Ectodermal cell (in vitro differentiated cells): ENCODE results near the gene SIPA1.

Source experiments
- H3K27ac ChIP-seq: 2 replicates; pipeline ENCODE4 v1.7.0; 2013; ENCODE audit warnings: mild to moderate bottlenecking, low read depth, low read length; ENCODE audit not compliant: insufficient read depth, poor library complexity, severe bottlenecking
- H3K27me3 ChIP-seq: 2 replicates; pipeline ENCODE4 v1.7.0; 2013; ENCODE audit warnings: mild to moderate bottlenecking, low read length; ENCODE audit not compliant: insufficient read depth, control insufficient read depth, poor library complexity, severe bottlenecking
- H3K36me3 ChIP-seq: one replicate; pipeline ENCODE4 v1.7.0; 2013; ENCODE audit warnings: low read length; ENCODE audit not compliant: control insufficient read depth, insufficient read depth
- H3K4me1 ChIP-seq: one replicate; pipeline ENCODE4 v1.7.0; 2013; ENCODE audit warnings: low read length; ENCODE audit not compliant: control insufficient read depth, insufficient read depth
- H3K4me3 ChIP-seq: 2 replicates; pipeline ENCODE4 v1.7.0; 2013; ENCODE audit warnings: low read depth, low read length, control low read depth; ENCODE audit not compliant: insufficient read depth
- H3K9me3 ChIP-seq: 2 replicates; pipeline ENCODE4 v1.7.0; 2013; ENCODE audit warnings: mild to moderate bottlenecking, low read length, moderate library complexity; ENCODE audit not compliant: control insufficient read depth
- WGBS, 2 experiments: methylation state at CpG; one replicate each; pipeline ENCODE4 v1.1.7; 2013; ENCODE audit warnings: missing lambda C conversion rate in 2 of 2; 5-methylcytosine and 5-hydroxymethylcytosine counted together

SIPA1 gene

DNA sequence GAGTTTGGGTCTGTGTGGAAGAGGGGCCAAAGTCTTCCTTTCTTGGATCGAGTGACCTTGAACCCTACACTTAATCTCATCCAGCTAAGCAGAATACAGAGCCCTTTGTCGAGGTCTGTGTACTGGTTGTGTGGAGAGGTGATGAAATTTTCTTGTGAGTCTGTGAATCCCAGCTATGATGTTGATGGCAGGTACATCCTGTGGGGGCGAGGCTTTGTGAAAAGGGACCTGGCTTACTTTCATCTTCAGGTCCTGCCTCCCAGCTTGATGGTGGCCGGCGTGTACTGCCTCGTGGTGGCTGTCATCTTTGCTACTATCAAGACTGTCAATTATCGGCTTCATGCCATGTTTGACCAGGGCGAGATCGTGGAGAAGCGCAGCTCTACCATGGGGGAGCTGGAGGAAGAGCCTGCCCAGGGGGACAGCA, 21.3 kb upstream of the SIPA1 start:
- H3K27ac ChIP-seq = no peak overlapping the region
- H3K9me3 ChIP-seq = no peaks in the 10 kb centered on the region
- no peaks in the 10 kb centered on the region for H3K27me3 ChIP-seq
- H3K4me1 ChIP-seq = peaks cover 28% of the 10 kb centered on the region
- WGBS, 2 experiments = 86 to 87% methylated on average over 9 to 10 of the region's 10 CpGs
- H3K36me3 ChIP-seq = peaks cover 29% of the 10 kb centered on the region
- peak overlapping the region; percentile 94 for H3K4me3 ChIP-seq

DNA sequence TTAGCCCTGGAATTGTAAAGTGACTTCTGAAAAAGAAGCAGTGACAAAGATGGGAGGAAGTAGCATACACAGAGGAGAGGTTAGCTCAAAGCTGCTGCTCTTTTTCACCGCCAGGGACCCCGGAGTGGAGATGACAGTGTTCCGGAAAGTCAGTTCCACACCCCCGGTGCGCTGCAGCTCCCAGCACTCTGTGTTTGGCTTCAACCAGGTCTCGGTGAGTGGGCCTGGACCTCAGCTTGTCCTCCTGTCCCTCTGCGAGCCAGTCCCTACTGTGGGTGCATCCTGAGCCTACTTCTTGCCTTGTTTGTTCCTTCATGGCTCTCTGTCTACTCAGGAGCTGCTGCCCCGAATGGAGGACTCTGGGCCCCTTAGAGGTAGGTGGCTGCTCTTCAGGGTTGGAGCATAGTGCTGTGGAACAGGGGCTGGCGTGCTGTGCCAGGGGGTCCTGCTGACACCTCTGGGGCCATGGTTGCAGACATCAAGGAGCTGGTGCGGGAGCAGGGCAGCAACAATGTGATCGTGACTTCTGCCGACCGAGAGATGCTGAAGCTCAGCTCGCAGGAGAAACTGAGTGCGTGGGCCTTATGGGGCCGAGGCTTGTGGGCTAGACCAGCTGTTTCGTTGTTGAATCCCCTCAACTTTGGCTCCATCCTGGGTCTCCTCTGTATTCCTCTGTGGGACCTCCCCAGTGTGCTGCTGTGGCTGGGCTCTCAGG, 20.6 kb upstream of the SIPA1 start:
- H3K27ac ChIP-seq = no peak overlapping the region
- no peak overlapping the region for H3K4me3 ChIP-seq
- WGBS, 2 experiments = 96% methylated on average over 17 of the region's 17 CpGs
- H3K4me1 ChIP-seq = peaks cover 22% of the 10 kb centered on the region
- H3K36me3 ChIP-seq = peaks cover 29% of the 10 kb centered on the region
- H3K9me3 ChIP-seq = no peaks in the 10 kb centered on the region
- no peaks in the 10 kb centered on the region for H3K27me3 ChIP-seq

DNA sequence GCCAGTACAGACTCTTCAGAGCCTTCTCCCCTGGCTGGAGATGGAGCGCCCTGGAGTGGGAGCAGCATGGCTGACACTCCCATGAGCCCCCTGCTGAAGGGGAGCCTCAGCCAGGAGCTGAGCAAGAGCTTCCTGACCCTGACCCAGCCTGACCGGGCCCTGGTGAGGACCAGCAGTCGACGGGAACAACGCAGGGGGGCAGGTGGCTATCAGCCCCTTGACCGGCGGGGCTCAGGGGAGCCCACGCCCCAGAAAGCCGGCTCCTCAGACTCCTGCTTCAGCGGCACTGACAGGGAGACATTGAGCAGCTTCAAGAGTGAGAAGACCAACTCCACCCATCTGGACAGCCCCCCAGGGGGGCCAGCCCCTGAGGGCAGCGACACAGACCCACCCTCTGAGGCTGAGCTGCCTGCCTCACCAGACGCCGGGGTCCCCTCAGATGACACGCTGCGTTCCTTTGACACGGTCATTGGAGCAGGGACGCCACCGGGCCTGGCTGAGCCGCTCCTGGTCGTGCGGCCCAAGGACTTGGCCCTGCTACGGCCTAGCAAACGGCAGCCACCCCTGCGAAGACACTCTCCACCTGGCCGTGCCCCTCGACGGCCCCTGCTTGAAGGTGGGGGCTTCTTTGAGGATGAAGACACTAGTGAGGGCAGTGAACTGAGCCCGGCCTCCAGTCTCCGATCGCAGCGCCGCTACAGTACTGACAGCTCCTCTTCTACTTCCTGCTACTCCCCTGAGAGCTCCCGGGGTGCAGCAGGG, 19.7 kb upstream of the SIPA1 start:
- no peaks in the 10 kb centered on the region for H3K9me3 ChIP-seq
- no peak overlapping the region for H3K27ac ChIP-seq
- no peak overlapping the region for H3K4me3 ChIP-seq
- peaks cover 15% of the 10 kb centered on the region for H3K4me1 ChIP-seq
- H3K36me3 ChIP-seq = peaks cover 32% of the 10 kb centered on the region
- 96% methylated on average over 33 of the region's 33 CpGs for WGBS, 2 experiments
- no peaks in the 10 kb centered on the region for H3K27me3 ChIP-seq

- H3K36me3 ChIP-seq = peaks cover 33% of the 10 kb centered on the region
- H3K9me3 ChIP-seq = no peaks in the 10 kb centered on the region
- H3K27me3 ChIP-seq = no peaks in the 10 kb centered on the region
- peaks cover 12% of the 10 kb centered on the region for H3K4me1 ChIP-seq
- no peak overlapping the region for H3K4me3 ChIP-seq
- no peak overlapping the region for H3K27ac ChIP-seq
- WGBS, 2 experiments = 96 to 97% methylated on average over 14 of the region's 14 CpGs
Measured at GRCh38 chr11:65618763-65619162, 19.1 kb upstream of the SIPA1 start.

- H3K9me3 ChIP-seq = no peaks in the 10 kb centered on the region
- H3K27ac ChIP-seq = no peak overlapping the region
- peaks cover 12% of the 10 kb centered on the region for H3K4me1 ChIP-seq
- no peaks in the 10 kb centered on the region for H3K27me3 ChIP-seq
- 95 to 96% methylated on average over 29 of the region's 29 CpGs for WGBS, 2 experiments
- H3K36me3 ChIP-seq = peaks cover 33% of the 10 kb centered on the region
- H3K4me3 ChIP-seq = no peak overlapping the region
Measured at GRCh38 chr11:65619281-65619928, 18.5 kb upstream of the SIPA1 start.

GRCh38 chr11:65620666-65621065, 17.2 kb upstream of the SIPA1 start:
- H3K27ac ChIP-seq = no peak overlapping the region
- peaks cover 12% of the 10 kb centered on the region for H3K4me1 ChIP-seq
- no peaks in the 10 kb centered on the region for H3K9me3 ChIP-seq
- H3K27me3 ChIP-seq = no peaks in the 10 kb centered on the region
- 92 to 94% methylated on average over 19 of the region's 19 CpGs for WGBS, 2 experiments
- H3K4me3 ChIP-seq = no peak overlapping the region
- H3K36me3 ChIP-seq = peaks cover 33% of the 10 kb centered on the region

DNA sequence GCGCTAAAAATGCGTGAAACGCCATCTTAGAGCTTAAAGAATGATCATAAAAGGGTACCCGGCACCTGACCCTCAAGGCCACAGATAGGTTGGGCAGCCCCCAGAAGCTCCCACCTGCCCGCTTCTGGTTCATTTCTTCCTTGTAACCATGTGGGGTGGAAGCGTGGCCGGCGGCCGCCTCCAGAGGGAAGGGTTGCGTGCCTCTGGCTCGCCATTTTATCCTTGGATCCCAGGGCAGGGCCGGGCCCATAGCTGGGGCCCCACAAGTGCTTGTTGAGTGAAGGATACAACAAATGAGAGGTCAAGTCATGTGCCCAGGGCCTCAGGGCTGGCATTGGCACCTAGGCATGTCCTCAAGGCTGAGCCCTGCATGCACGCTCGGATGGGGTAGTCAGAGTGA, 16.4 kb upstream of the SIPA1 start:
- Histone ChIP-seq H3K36me3 (peaks cover 35% of the 10 kb centered on the region), H3K9me3 (no peaks in the 10 kb centered on the region), H3K4me3 (no peak overlapping the region), H3K27me3 (no peaks in the 10 kb centered on the region), H3K27ac (no peak overlapping the region), H3K4me1 (peaks cover 10% of the 10 kb centered on the region)
- 95 to 96% methylated on average over 14 of the region's 14 CpGs for WGBS, 2 experiments

DNA sequence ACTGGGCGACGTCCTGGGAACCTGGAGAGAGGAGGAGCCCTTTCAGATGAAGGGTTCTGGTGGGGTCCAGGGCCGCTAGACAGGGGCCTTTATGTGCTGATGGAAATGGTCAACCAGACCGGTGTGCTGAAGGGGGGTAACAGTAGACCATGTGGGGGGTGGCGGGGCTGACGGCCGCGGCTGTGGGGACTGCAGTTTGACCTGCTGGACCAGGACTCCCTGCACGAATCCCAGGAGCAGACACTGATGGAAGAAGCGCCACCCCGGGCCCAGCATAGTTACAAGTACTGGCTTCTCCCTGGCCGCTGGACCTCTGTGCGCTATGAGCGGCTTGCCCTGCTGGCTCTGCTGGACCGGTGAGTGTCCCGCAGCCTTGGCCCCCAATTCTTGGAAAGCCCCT, 15.9 kb upstream of the SIPA1 start:
- Histone ChIP-seq H3K36me3 (peaks cover 41% of the 10 kb centered on the region), H3K27me3 (no peaks in the 10 kb centered on the region), H3K27ac (no peak overlapping the region), H3K4me1 (peaks cover 5% of the 10 kb centered on the region), H3K4me3 (no peak overlapping the region), H3K9me3 (no peaks in the 10 kb centered on the region)
- WGBS, 2 experiments = 95% methylated on average over 16 of the region's 16 CpGs

- WGBS, 2 experiments = 96% methylated on average over 14 of the region's 14 CpGs
- no peak overlapping the region for H3K4me3 ChIP-seq
- no peaks in the 10 kb centered on the region for H3K4me1 ChIP-seq
- H3K27me3 ChIP-seq = no peaks in the 10 kb centered on the region
- H3K27ac ChIP-seq = no peak overlapping the region
- peaks cover 40% of the 10 kb centered on the region for H3K36me3 ChIP-seq
- no peaks in the 10 kb centered on the region for H3K9me3 ChIP-seq
Measured at GRCh38 chr11:65623177-65623576, 14.7 kb upstream of the SIPA1 start.
